ENCODE measurements around the gene QARS1. TPM values are rescaled to one million over a fixed set of nuclear protein-coding genes. Genes with fewer than 3 reads are reported as not detected.

The QARS1 gene
- total and polyA plus RNA-seq, 2 of the 13 experiments (the other 11 are each of a cell fraction or from before 2014, with no cell fraction given), result 307 to 327 TPM

DNA sequence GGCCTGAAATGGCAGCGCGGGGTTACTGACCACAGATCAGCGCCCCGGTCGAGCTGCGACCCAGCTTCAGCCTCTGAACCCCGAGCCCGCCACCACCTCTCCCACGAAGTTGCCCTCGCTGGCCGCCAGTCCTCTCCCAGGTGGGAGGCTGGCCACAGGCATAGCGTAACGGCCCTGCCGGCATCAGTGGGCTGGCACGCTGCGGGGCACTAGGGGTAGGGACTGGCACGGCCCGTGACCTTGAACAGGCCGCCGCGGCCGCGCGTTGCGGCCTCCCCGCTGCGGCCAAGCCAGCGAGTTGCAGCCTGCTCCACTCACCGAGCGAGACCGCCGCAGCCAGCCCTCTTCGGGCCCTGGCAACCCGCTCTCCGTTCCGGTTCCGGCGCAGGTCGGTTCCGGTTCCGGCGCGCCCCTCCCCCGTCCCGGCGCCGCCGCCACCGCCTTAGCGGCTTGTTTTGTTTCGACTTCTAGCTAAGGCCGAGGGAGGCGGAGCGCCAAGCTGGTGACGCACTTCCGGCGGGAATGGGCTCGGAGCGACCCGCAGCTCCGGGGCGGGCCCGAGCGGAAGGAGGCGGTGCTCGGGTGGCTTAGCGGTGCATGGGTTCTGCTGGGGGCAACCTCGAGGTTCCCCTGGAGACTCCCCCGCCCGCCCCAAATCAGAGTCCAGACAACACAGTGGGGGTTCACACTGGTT lies 16.0 kb upstream of the QARS1 start, which contains the start of gene USP19:
Gene USP19, minus strand, starts transcription at position 386 of the 694 bp plus-strand sequence. CDS start 1,678 bp downstream, outside the sequence.
- no peaks in the 10 kb centered on the region for H4K20me1 ChIP-seq (ENCODE audit: insufficient read depth, low read length)
- BruUV-seq (replicated peaks), result no TSS peak
- WGBS (ENCODE audit: low lambda C conversion rate), result 3% methylated on average over 7 of the region's 70 CpGs
- H3K79me2 ChIP-seq (ENCODE audit: insufficient read depth, low read length), result peaks cover 14% of the 10 kb centered on the region
- H3K27me3 ChIP-seq (ENCODE audit: control insufficient read depth in 1 of 2, insufficient read depth in 2 of 2, low read length in 2 of 2), result no peaks in the 10 kb centered on the region; a peak in 1 of 5 replicates
- DNase-seq (ENCODE audit: low spot score) (peak; percentile 89), FAIRE-seq (peak; percentile 8), ATAC-seq (peak; percentile 93)
- H3K4me3 ChIP-seq (replicated peaks in 1 of 3; ENCODE audit: insufficient read depth in 1 of 3, low read depth in 2 of 3, low read length in 3 of 3), result peak within 1 kb of the TSS; percentile 76 to 100 (median 95)
- ChIA-PET CTCF (ENCODE audit: low intra/inter-chr PET ratio, low total read pairs) (no interaction called here), POLR2A (interaction anchor here (0.9 to 4.3 kb wide), 15 partner anchors 9 to 681 kb away, joined by 3 to 110 read pairs (median 6); partner anchors contain the start of genes CCDC51, GPX1, IMPDH2 and LAMB2)
- peak within 1 kb of the TSS; percentile 97 for H3K9ac ChIP-seq (ENCODE audit: insufficient read depth, low read depth, low read length)
- in situ Hi-C loops (cut with HindIII; ENCODE audit: extremely low pct_ligation_motif_present, low pct_unique_long_range_greater_than_20kb) (no loop called here), intact Hi-C loops (cut with micrococcal nuclease; ENCODE audit: unreplicated experiment) (loop anchor here (2.0 kb wide), 1 partner anchor 16 kb away; the partner anchor contains the start of gene QARS1)
- H3K9me3 ChIP-seq (ENCODE audit: low read length), result no peaks in the 10 kb centered on the region
- peaks cover 19% of the 10 kb centered on the region for H3K4me1 ChIP-seq (ENCODE audit: insufficient read depth, low read length)
- peak within 1 kb of the TSS; percentile 84 for H3K27ac ChIP-seq (ENCODE audit: extremely low read length, insufficient read depth, low read length)
- H2AFZ ChIP-seq (ENCODE audit: low read length), result no peak within 1 kb of the TSS
- peak within 1 kb of the TSS; percentile 96 for H3K4me2 ChIP-seq (ENCODE audit: low read depth, low read length)
- H3K36me3 ChIP-seq (replicated peaks in 1 of 2; ENCODE audit: control insufficient read depth in 1 of 2, insufficient read depth in 2 of 2, low read length in 2 of 2), result peaks cover 33 to 52% of the 10 kb centered on the region in 2 experiments
- TF ChIP-seq RBM39 (IDR thresholded peaks at IDR 0.05; ENCODE audit: low read depth, low read length, poor library complexity, severe bottlenecking) (no peak), FIP1L1 (IDR thresholded peaks at IDR 0.05; ENCODE audit: borderline replicate concordance, insufficient read depth, low read depth, low read length) (no peak), ZNF576 (CRISPR knock-in tag; IDR thresholded peaks at IDR 0.05) (no peak), NFE2 (CRISPR knock-in tag; IDR thresholded peaks at IDR 0.05) (no peak), KAT7 (CRISPR knock-in tag; IDR thresholded peaks at IDR 0.05; ENCODE audit: borderline replicate concordance) (peak; percentile 83; the same call in 1 of the 2 replicates), HNF1A (IDR thresholded peaks at IDR 0.05; ENCODE audit: low read depth) (no peak), HNF1A (CRISPR knock-in tag; IDR thresholded peaks at IDR 0.05; ENCODE audit: borderline replicate concordance) (0 out of 2 replicates have a peak, but pooled peaks have one; percentile 1), HNF4G (IDR thresholded peaks at IDR 0.05; ENCODE audit: borderline replicate concordance, low read depth, low read length) (no peak; the same call in 1 of the 2 replicates), HNF4G (CRISPR knock-in tag; IDR thresholded peaks at IDR 0.05; ENCODE audit: borderline replicate concordance, low read depth) (no peak), ZNF235 (CRISPR knock-in tag; IDR thresholded peaks at IDR 0.05; ENCODE audit: borderline replicate concordance) (0 out of 2 replicates have a peak, but pooled peaks have one; percentile 50), HOMEZ (CRISPR knock-in tag; IDR thresholded peaks at IDR 0.05; ENCODE audit: low read depth) (no peak)
- TF ChIP-seq, protein P1, sequence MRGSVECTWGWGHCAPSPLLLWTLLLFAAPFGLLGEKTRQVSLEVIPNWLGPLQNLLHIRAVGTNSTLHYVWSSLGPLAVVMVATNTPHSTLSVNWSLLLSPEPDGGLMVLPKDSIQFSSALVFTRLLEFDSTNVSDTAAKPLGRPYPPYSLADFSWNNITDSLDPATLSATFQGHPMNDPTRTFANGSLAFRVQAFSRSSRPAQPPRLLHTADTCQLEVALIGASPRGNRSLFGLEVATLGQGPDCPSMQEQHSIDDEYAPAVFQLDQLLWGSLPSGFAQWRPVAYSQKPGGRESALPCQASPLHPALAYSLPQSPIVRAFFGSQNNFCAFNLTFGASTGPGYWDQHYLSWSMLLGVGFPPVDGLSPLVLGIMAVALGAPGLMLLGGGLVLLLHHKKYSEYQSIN (CRISPR knock-in tag; IDR thresholded peaks at IDR 0.05; ENCODE audit: borderline replicate concordance), result no peak
